Endothelial cell of umbilical vein (primary cell): ENCODE measurements around the gene SRPK2. TPM values are rescaled to one million over a fixed set of nuclear protein-coding genes. Genes with fewer than 3 reads are reported as not detected.

Experiments used
- BruUV-seq: library from RNA; stranded (reverse); fragments of 400-500 nt; replicated peaks from 2 replicates; lab custom pipeline; 2021; lab: Mats Ljungman, UMichigan
- CTCF ChIA-PET: fragments of 300-600, 350-600 bp; sonication (Branson Sonifier 250); formaldehyde crosslinking; loops from one replicate; lab custom pipeline; 2021; ENCODE audit warnings: antibody characterized with exemption, inconsistent platforms; lab: Charles Lee
- POLR2A ChIA-PET: fragments of 300-600, 350-600 bp; sonication (Branson Sonifier 250); formaldehyde crosslinking; loops from one replicate; lab custom pipeline; 2021; ENCODE audit warnings: antibody characterized with exemption, inconsistent platforms; lab: Charles Lee
- DNase-seq: peaks from one replicate; pipeline ENCODE4 v3.0.0-alpha.2; 2011; ENCODE audit warnings: low read depth, low spot score
- FAIRE-seq: peaks from 2 replicates; lab custom pipeline; 2011; peaks lifted over from hg19 to GRCh38; lab: Jason Lieb, UNC
- H2AFZ ChIP-seq: 2 replicates; pipeline ENCODE4 v1.6.0; 2012; ENCODE audit warnings: low read depth, low read length, control low read depth, inconsistent platforms
- H3K27ac ChIP-seq: 2 replicates; pipeline ENCODE4 v1.5.1; 2011; ENCODE audit warnings: low read depth, mild to moderate bottlenecking, control low read depth, low read length, moderate library complexity; ENCODE audit not compliant: insufficient read depth
- H3K27me3 ChIP-seq, 2 experiments: 2 replicates each; pipeline versions ENCODE4 v1.6.0 to v1.6.1; 2011; ENCODE audit warnings: low read length in 2 of 2, mixed read lengths in 1 of 2; ENCODE audit not compliant: control insufficient read depth in 2 of 2, insufficient read depth in 2 of 2
- H3K36me3 ChIP-seq, 2 experiments: 2 replicates in 1 of 2; 3 replicates in 1 of 2; pipeline ENCODE4 v1.5.1; 2011; ENCODE audit warnings: low read length in 2 of 2, mild to moderate bottlenecking in 1 of 2, moderate library complexity in 1 of 2; ENCODE audit not compliant: control insufficient read depth in 2 of 2, insufficient read depth in 2 of 2; ENCODE audit errors: extremely low read depth in 1 of 2
- H3K4me1 ChIP-seq: 3 replicates; pipeline ENCODE4 v1.5.1; 2011; ENCODE audit warnings: mild to moderate bottlenecking, low read length; ENCODE audit not compliant: control insufficient read depth, insufficient read depth; ENCODE audit errors: extremely low read depth
- H3K4me2 ChIP-seq: 2 replicates; pipeline ENCODE4 v1.6.1; 2011; ENCODE audit warnings: low read length, control low read depth, mixed read lengths; ENCODE audit not compliant: insufficient read depth
- H3K4me3 ChIP-seq, 3 experiments: fragments of 200-600 bp in 1 of 3; sonication (generic), shearing (Covaris generic) in 1 of 3; replicated peaks in 1 of 3; 2 replicates each; pipeline ENCODE4 v1.5.1; 2011 to 2016; ENCODE audit warnings: control low read depth in 3 of 3, low read length in 3 of 3, mild to moderate bottlenecking in 2 of 3, inconsistent platforms in 1 of 3, low read depth in 1 of 3, moderate library complexity in 1 of 3; ENCODE audit not compliant: insufficient read depth in 1 of 3
- H3K79me2 ChIP-seq: 2 replicates; pipeline ENCODE4 v1.6.0; 2012; ENCODE audit warnings: low read length, inconsistent platforms; ENCODE audit not compliant: control insufficient read depth, insufficient read depth
- H3K9ac ChIP-seq: replicated peaks from 2 replicates; pipeline ENCODE3; 2011; ENCODE audit warnings: low read length, control low read depth; ENCODE audit not compliant: insufficient read depth; ENCODE audit errors: extremely low read depth
- H3K9me1 ChIP-seq: replicated peaks from 3 replicates; pipeline ENCODE4 v1.6.0; 2011; ENCODE audit warnings: mild to moderate bottlenecking, low read length; ENCODE audit not compliant: control insufficient read depth, insufficient read depth; ENCODE audit errors: extremely low read depth
- H3K9me3 ChIP-seq: replicated peaks from 2 replicates; pipeline ENCODE4 v1.5.1; 2012; ENCODE audit warnings: low read length, inconsistent platforms; ENCODE audit not compliant: control insufficient read depth, insufficient read depth
- H4K20me1 ChIP-seq: replicated peaks from 2 replicates; pipeline ENCODE3; 2011; ENCODE audit warnings: mild to moderate bottlenecking, low read length; ENCODE audit not compliant: control insufficient read depth, insufficient read depth; ENCODE audit errors: extremely low read depth
- EZH2 ChIP-seq: IDR thresholded peaks from 2 replicates; pipeline ENCODE4 v1.6.1; 2012; ENCODE audit warnings: borderline replicate concordance, low read depth, mild to moderate bottlenecking, moderate library complexity, low read length, inconsistent platforms; ENCODE audit not compliant: severe bottlenecking
- FOS ChIP-seq: IDR thresholded peaks from 2 replicates; pipeline ENCODE4 v1.6.1; 2011; ENCODE audit warnings: mild to moderate bottlenecking, low read length, moderate library complexity, borderline replicate concordance; ENCODE audit not compliant: insufficient read depth
- GATA2 ChIP-seq: IDR thresholded peaks from 2 replicates; pipeline ENCODE4 v1.7.0; 2011; ENCODE audit warnings: low read depth, mild to moderate bottlenecking, moderate library complexity, mixed read lengths, low read length; ENCODE audit not compliant: insufficient read length, insufficient read depth
- JUN ChIP-seq: IDR thresholded peaks from 2 replicates; pipeline ENCODE4 v1.6.1; 2011; ENCODE audit warnings: borderline replicate concordance, low read depth; ENCODE audit not compliant: insufficient read length, insufficient read depth
- MYC ChIP-seq: IDR thresholded peaks from one replicate; pipeline ENCODE4 v1.6.1; 2011; ENCODE audit warnings: mild to moderate bottlenecking, low read depth, low read length
- POLR2A ChIP-seq: IDR thresholded peaks from 2 replicates; pipeline ENCODE4 v1.6.1; 2012; ENCODE audit warnings: low read depth, mild to moderate bottlenecking, control low read depth, low read length
- POLR2AphosphoS5 ChIP-seq: IDR thresholded peaks from 2 replicates; pipeline ENCODE4 v1.6.1; 2012; ENCODE audit warnings: low read depth, mild to moderate bottlenecking, control low read depth, low read length, moderate library complexity; ENCODE audit not compliant: insufficient read depth
- dilution Hi-C: fragments of 300-500 bp; cut with MboI; formaldehyde crosslinking; loops from one replicate; pipeline ENCODE4 v1.15.0; 2019; ENCODE audit warnings: low sequenced_read_pairs; ENCODE audit not compliant: extremely low pct_ligation_motif_present
- intact Hi-C: fragments of 100-400 bp; cut with micrococcal nuclease; formaldehyde crosslinking; loops from one replicate; pipeline ENCODE4 v1.10.0; 2022
- polyA plus RNA-seq, 4 experiments: library from polyadenylated mRNA; depleted of rRNA in 3 of 4; stranded (reverse) in 3 of 4; unstranded in 1 of 4; fragments of >200 nt; gene quantifications; 2 replicates each; pipeline versions ENCODE4 v1.2.1 to v1.2.3, GENCODE V29; 2011 to 2012; ENCODE audit warnings: missing spikeins in 1 of 4
- total RNA-seq: library from RNA; stranded (reverse); gene quantifications from 2 replicates; pipeline ENCODE4 v1.2.3, GENCODE V29; 2021
- TF ChIP-seq, protein P1 (sequence below), 2 donors: IDR thresholded peaks; 1 replicate in 1 of 2; 2 replicates in 1 of 2; pipeline ENCODE4 v1.5.1; 2011; ENCODE audit warnings: low read length in 2 of 2, mild to moderate bottlenecking in 2 of 2, moderate library complexity in 2 of 2, control low read depth in 1 of 2, inconsistent platforms in 1 of 2, low read depth in 1 of 2; ENCODE audit not compliant: insufficient read depth in 1 of 2; ENCODE audit errors: extremely low read depth in 1 of 2
- TF ChIP-seq, protein P2 (sequence below): IDR thresholded peaks from 2 replicates; pipeline ENCODE4 v1.6.1; 2011; ENCODE audit not compliant: insufficient read depth, insufficient read length

SRPK2 gene
- total and polyA plus RNA-seq, 2 donors (not counting 3 experiments of a cell fraction or from before 2014, with no cell fraction given), result 13.4 to 55.2 TPM

DNA sequence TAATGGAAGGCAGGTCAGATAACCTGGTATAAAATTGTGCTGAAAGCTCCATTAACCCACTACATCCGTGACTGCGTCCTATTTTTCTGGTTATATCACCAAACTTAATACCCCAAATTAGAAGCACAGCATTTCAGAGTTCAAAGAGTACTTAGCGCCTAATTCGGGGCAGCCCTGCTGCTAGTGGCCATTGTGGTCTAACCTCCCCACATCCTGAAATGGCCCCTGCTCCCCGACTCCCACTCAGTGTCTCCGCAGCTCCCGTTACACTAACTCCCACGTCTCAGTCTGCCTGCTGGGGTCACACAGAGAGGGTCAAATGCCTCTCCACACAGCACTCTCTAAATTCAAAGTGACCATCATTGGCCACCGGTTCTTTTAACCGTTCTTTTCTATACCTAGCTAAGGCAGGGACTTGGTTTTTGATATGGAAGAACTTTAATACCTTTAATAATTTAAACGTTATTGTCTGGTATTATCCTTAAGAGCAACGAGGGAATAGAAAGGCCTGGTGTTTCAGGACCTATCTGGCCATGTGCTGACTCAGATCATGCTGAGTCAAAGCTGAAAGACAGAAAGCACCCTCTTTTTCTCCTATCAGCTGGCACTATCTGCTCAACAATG is 257.6 kb downstream of the SRPK2 start:
- H3K9ac ChIP-seq, result no peak overlapping the region
- no peak for DNase-seq
- peaks cover 0 to 13% of the 10 kb centered on the region in 2 experiments for H3K36me3 ChIP-seq
- ChIA-PET CTCF (interaction anchor here (0.8 kb wide), 1 partner anchor 9 kb away, joined by 3 read pairs; no protein-coding TSS in a partner anchor), POLR2A (interaction anchor here (0.5 kb wide), 1 partner anchor 119 kb away, joined by 5 read pairs; no protein-coding TSS in a partner anchor)
- H3K9me3 ChIP-seq, result no peaks in the 10 kb centered on the region
- no peak overlapping the region for H3K4me3 ChIP-seq
- no peak for FAIRE-seq
- TF ChIP-seq FOS (no peak), POLR2A (no peak), MYC (no peak)
- TF ChIP-seq, protein P1, sequence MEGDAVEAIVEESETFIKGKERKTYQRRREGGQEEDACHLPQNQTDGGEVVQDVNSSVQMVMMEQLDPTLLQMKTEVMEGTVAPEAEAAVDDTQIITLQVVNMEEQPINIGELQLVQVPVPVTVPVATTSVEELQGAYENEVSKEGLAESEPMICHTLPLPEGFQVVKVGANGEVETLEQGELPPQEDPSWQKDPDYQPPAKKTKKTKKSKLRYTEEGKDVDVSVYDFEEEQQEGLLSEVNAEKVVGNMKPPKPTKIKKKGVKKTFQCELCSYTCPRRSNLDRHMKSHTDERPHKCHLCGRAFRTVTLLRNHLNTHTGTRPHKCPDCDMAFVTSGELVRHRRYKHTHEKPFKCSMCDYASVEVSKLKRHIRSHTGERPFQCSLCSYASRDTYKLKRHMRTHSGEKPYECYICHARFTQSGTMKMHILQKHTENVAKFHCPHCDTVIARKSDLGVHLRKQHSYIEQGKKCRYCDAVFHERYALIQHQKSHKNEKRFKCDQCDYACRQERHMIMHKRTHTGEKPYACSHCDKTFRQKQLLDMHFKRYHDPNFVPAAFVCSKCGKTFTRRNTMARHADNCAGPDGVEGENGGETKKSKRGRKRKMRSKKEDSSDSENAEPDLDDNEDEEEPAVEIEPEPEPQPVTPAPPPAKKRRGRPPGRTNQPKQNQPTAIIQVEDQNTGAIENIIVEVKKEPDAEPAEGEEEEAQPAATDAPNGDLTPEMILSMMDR (IDR thresholded peaks at IDR 0.05; ENCODE audit: extremely low read depth in 1 of 2, insufficient read depth in 1 of 2, low read depth in 1 of 2, low read length in 2 of 2), result no peak
- dilution Hi-C loops, result no loop called here
- H3K4me2 ChIP-seq, result no peak overlapping the region
- no peaks in the 10 kb centered on the region for H4K20me1 ChIP-seq
- H3K79me2 ChIP-seq, result peaks cover 8% of the 10 kb centered on the region
- no peaks in the 10 kb centered on the region for H3K9me1 ChIP-seq
- H3K4me1 ChIP-seq, result peaks cover 7% of the 10 kb centered on the region
- intact Hi-C loops, result no loop called here
- H2AFZ ChIP-seq, result no peak overlapping the region
- no peaks in the 10 kb centered on the region for H3K27me3 ChIP-seq
- no TSS peak for BruUV-seq
- no peak overlapping the region for H3K27ac ChIP-seq

DNA sequence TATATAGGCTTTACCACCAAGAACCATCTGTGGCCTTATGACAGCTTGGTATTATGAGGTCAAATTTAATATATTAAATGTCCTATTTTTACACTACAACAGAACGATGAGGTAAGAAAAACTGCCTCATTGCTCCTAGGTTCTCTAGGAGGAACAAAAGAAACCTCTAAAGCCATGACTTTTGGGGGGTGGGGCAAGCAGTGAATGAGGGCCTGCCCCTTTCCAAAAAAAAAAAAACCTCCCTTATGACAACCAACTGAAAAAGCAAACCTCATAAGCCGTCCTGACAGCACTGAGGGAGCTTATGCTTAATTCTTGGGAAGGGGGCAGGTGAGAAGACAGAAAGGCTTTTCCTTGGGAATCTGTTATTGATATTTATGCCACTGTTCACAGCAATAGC is 258.1 kb downstream of the SRPK2 start:
- Histone ChIP-seq H3K9me1 (no peaks in the 10 kb centered on the region), H3K4me1 (peaks cover 7% of the 10 kb centered on the region), H3K27ac (no peak overlapping the region), H3K79me2 (peaks cover 8% of the 10 kb centered on the region), H3K9ac (no peak overlapping the region), H3K4me2 (no peak overlapping the region), H3K4me3 (no peak overlapping the region), H3K9me3 (no peaks in the 10 kb centered on the region), H3K27me3 (no peaks in the 10 kb centered on the region), H3K36me3 (peaks cover 0 to 16% of the 10 kb centered on the region in 2 experiments), H4K20me1 (no peaks in the 10 kb centered on the region), H2AFZ (no peak overlapping the region)
- ChIA-PET POLR2A (interaction anchor here (0.5 kb wide), 1 partner anchor 119 kb away, joined by 5 read pairs; no protein-coding TSS in a partner anchor), CTCF (interaction anchor here (0.8 to 0.9 kb wide), 2 partner anchors 9 to 14 kb away, joined by 3 read pairs; no protein-coding TSS in a partner anchor)
- TF ChIP-seq GATA2, result no peak
- no peak for TF ChIP-seq EZH2
- no peak for TF ChIP-seq POLR2AphosphoS5
- TF ChIP-seq, protein P1 (IDR thresholded peaks at IDR 0.05; ENCODE audit: extremely low read depth in 1 of 2, insufficient read depth in 1 of 2, low read depth in 1 of 2, low read length in 2 of 2), result no peak
- no peak for TF ChIP-seq MYC
- TF ChIP-seq JUN, result no peak
- TF ChIP-seq, protein P2, sequence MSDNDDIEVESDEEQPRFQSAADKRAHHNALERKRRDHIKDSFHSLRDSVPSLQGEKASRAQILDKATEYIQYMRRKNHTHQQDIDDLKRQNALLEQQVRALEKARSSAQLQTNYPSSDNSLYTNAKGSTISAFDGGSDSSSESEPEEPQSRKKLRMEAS, result no peak
- TF ChIP-seq FOS, result no peak
- TF ChIP-seq POLR2A, result no peak
- DNase-seq (no peak), FAIRE-seq (no peak)
- intact Hi-C loops (no loop called here), dilution Hi-C loops (no loop called here)
- BruUV-seq, result no TSS peak
